Neural cell (in vitro differentiated cells): ENCODE measurements around the gene POLR3C. TPM values are rescaled to one million over a fixed set of nuclear protein-coding genes. Genes with fewer than 3 reads are reported as not detected.

Experiments used
- H2AFZ ChIP-seq: fragments of 200-600, 300-800 bp; sonication (generic), shearing (Covaris generic); 2 replicates; pipeline ENCODE4 v1.6.0; 2014; ENCODE audit warnings: low read depth, mild to moderate bottlenecking, antibody characterized with exemption, low read length, moderate library complexity
- H3F3A ChIP-seq: fragments of 200-600 bp; shearing (Covaris generic); 2 replicates; pipeline ENCODE4 v1.6.1; 2016; ENCODE audit warnings: mild to moderate bottlenecking, moderate library complexity, mixed read lengths, antibody characterized with exemption, low read length; ENCODE audit not compliant: insufficient read depth, poor library complexity, severe bottlenecking
- H3K27ac ChIP-seq: fragments of 200-600, 300-800 bp; sonication (generic), shearing (Covaris generic); 2 replicates; pipeline ENCODE4 v1.5.1; 2014; ENCODE audit warnings: mild to moderate bottlenecking, low read length, moderate library complexity
- H3K27me3 ChIP-seq: fragments of 300-800, 200-600 bp; sonication (generic), shearing (Covaris generic); 2 replicates; pipeline ENCODE4 v1.6.0; 2014; ENCODE audit warnings: mild to moderate bottlenecking, low read depth, low read length, moderate library complexity; ENCODE audit not compliant: insufficient read depth
- H3K36me3 ChIP-seq: fragments of 300-800, 200-600 bp; sonication (generic), shearing (Covaris generic); 2 replicates; pipeline ENCODE4 v1.5.1; 2014; ENCODE audit warnings: mild to moderate bottlenecking, antibody characterized with exemption, low read length, moderate library complexity; ENCODE audit not compliant: insufficient read depth
- H3K4me2 ChIP-seq: fragments of 300-800, 200-600 bp; sonication (generic), shearing (Covaris generic); 2 replicates; pipeline ENCODE4 v1.6.0; 2014; ENCODE audit warnings: mild to moderate bottlenecking, low read length
- H3K4me3 ChIP-seq: fragments of 300-800, 200-600 bp; sonication (generic), shearing (Covaris generic); 2 replicates; pipeline ENCODE4 v1.5.1; 2014; ENCODE audit warnings: mild to moderate bottlenecking, low read length, moderate library complexity
- H3K79me2 ChIP-seq: fragments of 200-600 bp; shearing (Covaris generic); replicated peaks from 2 replicates; pipeline ENCODE4 v1.6.0; 2014; ENCODE audit warnings: mild to moderate bottlenecking, low read length, moderate library complexity; ENCODE audit not compliant: insufficient read depth
- H3K9ac ChIP-seq: fragments of 300-800, 200-600 bp; sonication (generic), shearing (Covaris generic); 2 replicates; pipeline ENCODE4 v1.6.1; 2016; ENCODE audit warnings: mild to moderate bottlenecking, low read length, mixed read lengths
- H3K9me2 ChIP-seq: fragments of 200-600 bp; shearing (Covaris generic); 2 replicates; pipeline ENCODE4 v1.6.1; 2016; ENCODE audit warnings: mild to moderate bottlenecking, low read length, mixed read lengths; ENCODE audit not compliant: insufficient read depth
- H3K9me3 ChIP-seq: fragments of 200-600, 300-800 bp; sonication (generic), shearing (Covaris generic); 2 replicates; pipeline ENCODE4 v1.6.1; 2016; ENCODE audit warnings: mild to moderate bottlenecking, mixed run types, low read length, moderate library complexity, mixed read lengths
- H4K20me1 ChIP-seq: fragments of 200-600 bp; shearing (Covaris generic); 2 replicates; pipeline ENCODE4 v1.6.1; 2016; ENCODE audit warnings: mild to moderate bottlenecking, mixed run types; ENCODE audit not compliant: insufficient read depth
- EP300 ChIP-seq: fragments of 450-650 bp; conservative IDR thresholded peaks from 2 replicates; pipeline ENCODE4 v1.6.1; 2014; ENCODE audit warnings: antibody characterized with exemption, mild to moderate bottlenecking, moderate library complexity; ENCODE audit not compliant: poor library complexity, severe bottlenecking
- EZH2 ChIP-seq: fragments of 200-600, 300-800 bp; shearing (Covaris generic), sonication (generic); IDR thresholded peaks from 2 replicates; pipeline ENCODE4 v1.6.1; 2014; ENCODE audit warnings: antibody characterized with exemption, low read length, borderline replicate concordance, mild to moderate bottlenecking; ENCODE audit not compliant: insufficient read depth, poor library complexity, severe bottlenecking
- MXI1 ChIP-seq: fragments of 450-650 bp; conservative IDR thresholded peaks from 2 replicates; pipeline ENCODE4 v1.6.1; 2014; ENCODE audit warnings: antibody characterized with exemption, mild to moderate bottlenecking; ENCODE audit not compliant: poor library complexity, severe bottlenecking
- POLR2AphosphoS5 ChIP-seq: IDR thresholded peaks from 2 replicates; pipeline ENCODE4 v1.6.1; 2012
- RAD21 ChIP-seq: fragments of 450-650 bp; conservative IDR thresholded peaks from 2 replicates; pipeline ENCODE4 v1.6.1; 2014; ENCODE audit warnings: antibody characterized with exemption, mild to moderate bottlenecking, moderate library complexity
- SMC3 ChIP-seq: fragments of 450-650 bp; conservative IDR thresholded peaks from 2 replicates; pipeline ENCODE4 v1.6.1; 2014; ENCODE audit warnings: antibody characterized with exemption, mild to moderate bottlenecking, moderate library complexity; ENCODE audit not compliant: poor library complexity
- TAF1 ChIP-seq: IDR thresholded peaks from 2 replicates; pipeline ENCODE4 v1.6.1; 2012; ENCODE audit warnings: low read depth
- polyA plus RNA-seq: library from polyadenylated mRNA; depleted of rRNA; stranded (reverse); fragments of >200 nt; gene quantifications from 2 replicates; pipeline ENCODE4 v1.2.3, GENCODE V29; 2014
- small RNA-seq, 3 experiments: library from RNA; depleted of rRNA; stranded (forward); fragments of <200 nt; gene quantifications; one replicate each; pipeline ENCODE3, GENCODE V24; 2012
- TF ChIP-seq, protein P1 (sequence below): fragments of 450-650 bp; IDR thresholded peaks from 2 replicates; pipeline ENCODE4 v1.5.1; 2014; ENCODE audit warnings: antibody characterized with exemption, mild to moderate bottlenecking, moderate library complexity; ENCODE audit not compliant: poor library complexity, severe bottlenecking
- TF ChIP-seq, protein P2 (sequence below): IDR thresholded peaks from 2 replicates; pipeline ENCODE4 v1.6.1; 2012; ENCODE audit warnings: borderline replicate concordance

POLR3C gene
- polyA plus RNA-seq, 1 donor from 2014 or later, result 30.1 TPM

DNA sequence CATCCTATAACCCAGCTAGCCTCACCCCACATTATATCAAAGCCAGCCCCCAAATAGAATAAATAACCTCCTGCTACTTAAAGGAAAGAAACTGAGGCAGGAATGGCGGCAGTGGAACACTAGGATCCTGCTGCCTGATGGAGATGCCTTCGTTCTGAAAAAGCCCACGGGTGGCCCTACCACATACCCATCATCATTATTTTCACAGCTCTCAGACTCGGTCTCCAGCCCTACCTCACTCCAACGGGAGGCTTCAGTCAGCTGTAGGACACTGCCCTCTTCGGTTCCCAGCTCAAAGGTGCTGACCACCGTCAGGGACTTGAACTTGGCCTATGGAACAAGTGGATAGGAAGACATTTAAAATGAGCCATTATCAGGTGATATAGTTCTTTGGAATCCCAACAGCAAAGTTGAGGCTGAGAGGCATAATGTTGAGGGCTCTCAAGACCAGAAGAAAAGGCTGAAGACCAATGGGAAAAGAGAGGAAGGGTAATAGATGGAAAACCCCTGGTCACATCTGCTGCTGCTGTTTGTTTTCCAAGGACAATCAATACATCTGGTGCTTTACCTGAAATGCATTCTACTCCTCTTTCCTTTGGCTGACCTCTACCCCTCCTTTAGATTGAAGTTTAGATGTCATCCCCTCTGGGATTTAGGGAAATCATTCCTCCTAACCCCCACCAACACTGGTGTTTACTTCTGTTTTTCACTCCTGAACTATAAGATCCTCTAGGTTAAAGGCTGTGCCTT, 69.5 kb downstream of the POLR3C start:
- no peaks in the 10 kb centered on the region for H3K9me2 ChIP-seq
- H3F3A ChIP-seq, result no peaks in the 10 kb centered on the region
- H2AFZ ChIP-seq, result no peak overlapping the region
- no peak overlapping the region for H3K9ac ChIP-seq
- H3K27ac ChIP-seq, result no peak overlapping the region
- H3K79me2 ChIP-seq, result no peaks in the 10 kb centered on the region
- H3K36me3 ChIP-seq, result no peaks in the 10 kb centered on the region
- H3K4me2 ChIP-seq, result no peak overlapping the region
- no peaks in the 10 kb centered on the region for H3K27me3 ChIP-seq
- no peak overlapping the region for H3K4me3 ChIP-seq
- TF ChIP-seq EZH2 (no peak), EP300 (no peak), SMC3 (no peak), POLR2AphosphoS5 (no peak), TAF1 (no peak), MXI1 (no peak), RAD21 (no peak)
- TF ChIP-seq, protein P1, sequence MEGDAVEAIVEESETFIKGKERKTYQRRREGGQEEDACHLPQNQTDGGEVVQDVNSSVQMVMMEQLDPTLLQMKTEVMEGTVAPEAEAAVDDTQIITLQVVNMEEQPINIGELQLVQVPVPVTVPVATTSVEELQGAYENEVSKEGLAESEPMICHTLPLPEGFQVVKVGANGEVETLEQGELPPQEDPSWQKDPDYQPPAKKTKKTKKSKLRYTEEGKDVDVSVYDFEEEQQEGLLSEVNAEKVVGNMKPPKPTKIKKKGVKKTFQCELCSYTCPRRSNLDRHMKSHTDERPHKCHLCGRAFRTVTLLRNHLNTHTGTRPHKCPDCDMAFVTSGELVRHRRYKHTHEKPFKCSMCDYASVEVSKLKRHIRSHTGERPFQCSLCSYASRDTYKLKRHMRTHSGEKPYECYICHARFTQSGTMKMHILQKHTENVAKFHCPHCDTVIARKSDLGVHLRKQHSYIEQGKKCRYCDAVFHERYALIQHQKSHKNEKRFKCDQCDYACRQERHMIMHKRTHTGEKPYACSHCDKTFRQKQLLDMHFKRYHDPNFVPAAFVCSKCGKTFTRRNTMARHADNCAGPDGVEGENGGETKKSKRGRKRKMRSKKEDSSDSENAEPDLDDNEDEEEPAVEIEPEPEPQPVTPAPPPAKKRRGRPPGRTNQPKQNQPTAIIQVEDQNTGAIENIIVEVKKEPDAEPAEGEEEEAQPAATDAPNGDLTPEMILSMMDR, result no peak
- TF ChIP-seq, protein P2, sequence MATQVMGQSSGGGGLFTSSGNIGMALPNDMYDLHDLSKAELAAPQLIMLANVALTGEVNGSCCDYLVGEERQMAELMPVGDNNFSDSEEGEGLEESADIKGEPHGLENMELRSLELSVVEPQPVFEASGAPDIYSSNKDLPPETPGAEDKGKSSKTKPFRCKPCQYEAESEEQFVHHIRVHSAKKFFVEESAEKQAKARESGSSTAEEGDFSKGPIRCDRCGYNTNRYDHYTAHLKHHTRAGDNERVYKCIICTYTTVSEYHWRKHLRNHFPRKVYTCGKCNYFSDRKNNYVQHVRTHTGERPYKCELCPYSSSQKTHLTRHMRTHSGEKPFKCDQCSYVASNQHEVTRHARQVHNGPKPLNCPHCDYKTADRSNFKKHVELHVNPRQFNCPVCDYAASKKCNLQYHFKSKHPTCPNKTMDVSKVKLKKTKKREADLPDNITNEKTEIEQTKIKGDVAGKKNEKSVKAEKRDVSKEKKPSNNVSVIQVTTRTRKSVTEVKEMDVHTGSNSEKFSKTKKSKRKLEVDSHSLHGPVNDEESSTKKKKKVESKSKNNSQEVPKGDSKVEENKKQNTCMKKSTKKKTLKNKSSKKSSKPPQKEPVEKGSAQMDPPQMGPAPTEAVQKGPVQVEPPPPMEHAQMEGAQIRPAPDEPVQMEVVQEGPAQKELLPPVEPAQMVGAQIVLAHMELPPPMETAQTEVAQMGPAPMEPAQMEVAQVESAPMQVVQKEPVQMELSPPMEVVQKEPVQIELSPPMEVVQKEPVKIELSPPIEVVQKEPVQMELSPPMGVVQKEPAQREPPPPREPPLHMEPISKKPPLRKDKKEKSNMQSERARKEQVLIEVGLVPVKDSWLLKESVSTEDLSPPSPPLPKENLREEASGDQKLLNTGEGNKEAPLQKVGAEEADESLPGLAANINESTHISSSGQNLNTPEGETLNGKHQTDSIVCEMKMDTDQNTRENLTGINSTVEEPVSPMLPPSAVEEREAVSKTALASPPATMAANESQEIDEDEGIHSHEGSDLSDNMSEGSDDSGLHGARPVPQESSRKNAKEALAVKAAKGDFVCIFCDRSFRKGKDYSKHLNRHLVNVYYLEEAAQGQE, result no peak
- no peaks in the 10 kb centered on the region for H3K9me3 ChIP-seq
- H4K20me1 ChIP-seq, result no peaks in the 10 kb centered on the region

Small RNAs within 50 kb of the gene (small RNA-seq; reads per million reads assigned to genes)
- 0 reads per million in 3 experiments for gene MIR6736

Other genes with a start within 250 kb of the POLR3C start
- 38.4 and 51.7 TPM in 2 replicates for gene GPR89A, start 216.2 kb upstream of the POLR3C start, polyA plus RNA-seq
- gene PDZK1, start 116.8 kb upstream of the POLR3C start, polyA plus RNA-seq, result 0.88 TPM in 1 of 2 replicates, not detected in the other
- gene CD160, start 104.7 kb upstream of the POLR3C start, polyA plus RNA-seq, result 1.5 TPM in 1 of 2 replicates, not detected in the other
- 22.3 and 25.7 TPM in 2 replicates for gene RNF115, start 105 bp upstream of the POLR3C start, polyA plus RNA-seq
- gene NUDT17, start 21.4 kb downstream of the POLR3C start, polyA plus RNA-seq, result 4.5 and 5.4 TPM in 2 replicates
- 15.0 and 16.5 TPM in 2 replicates for gene PIAS3, start 34.9 kb downstream of the POLR3C start, polyA plus RNA-seq
- gene ANKRD35, start 61.7 kb downstream of the POLR3C start, polyA plus RNA-seq, result 0.16 TPM in 1 of 2 replicates, not detected in the other
- gene ITGA10, start 85.8 kb downstream of the POLR3C start, polyA plus RNA-seq, result 0.84 and 0.94 TPM in 2 replicates
- 49.5 and 52.4 TPM in 2 replicates for gene PEX11B, start 94.5 kb downstream of the POLR3C start, polyA plus RNA-seq
- 301 and 366 TPM in 2 replicates for gene RBM8A, start 103.3 kb downstream of the POLR3C start, polyA plus RNA-seq
- 15.7 and 17.0 TPM in 2 replicates for gene LIX1L, start 133.8 kb downstream of the POLR3C start, polyA plus RNA-seq
- gene ANKRD34A, start 140.4 kb downstream of the POLR3C start, polyA plus RNA-seq, result 0.16 and 1.7 TPM in 2 replicates
- gene POLR3GL, start 140.5 kb downstream of the POLR3C start, polyA plus RNA-seq, result 37.5 and 38.6 TPM in 2 replicates
- 140 and 165 TPM in 2 replicates for gene TXNIP, start 172.4 kb downstream of the POLR3C start, polyA plus RNA-seq
- gene HJV, start 197.5 kb downstream of the POLR3C start, polyA plus RNA-seq, result not detected in 2 replicates